Activated naive CD4-positive, alpha-beta T cell treated with anti-CD3 and anti-CD28 coated beads, Interleukin-2, amount 10 ng/mL, durations not matched to agents 7 days and 5 days (primary cell): ENCODE data around the gene HAUS7.
A peak's percentile ranks its signal among the peaks of the same experiment; 100 is the strongest.

Experiments
- CTCF ChIA-PET: fragments of 350-600 bp; sonication (Branson Sonifier 250); formaldehyde crosslinking; loops from one replicate; lab custom pipeline; 2021; ENCODE audit warnings: antibody characterized with exemption; lab: Charles Lee
- DNase-seq: peaks from one replicate; pipeline ENCODE4 v3.0.0-alpha.2; 2020
- H3K27ac Mint-ChIP-seq: one replicate; pipeline ENCODE4 v1.8.0; 2021; ENCODE audit warnings: mild to moderate bottlenecking, moderate library complexity, mixed read lengths
- H3K27me3 Mint-ChIP-seq: one replicate; pipeline ENCODE4 v1.8.0; 2021; ENCODE audit warnings: mild to moderate bottlenecking, mixed read lengths
- H3K36me3 Mint-ChIP-seq: one replicate; pipeline ENCODE4 v1.8.0; 2021; ENCODE audit warnings: mixed read lengths
- H3K4me1 Mint-ChIP-seq: one replicate; pipeline ENCODE4 v1.8.0; 2021; ENCODE audit warnings: mixed read lengths
- H3K4me3 Mint-ChIP-seq: one replicate; pipeline ENCODE4 v1.8.0; 2021; ENCODE audit warnings: mild to moderate bottlenecking, moderate library complexity, mixed read lengths
- H3K9me3 Mint-ChIP-seq: one replicate; pipeline ENCODE4 v1.8.0; 2021; ENCODE audit warnings: mixed read lengths

HAUS7 gene

GRCh38 chrX:153440556-153441135 lies 29.7 kb downstream of the HAUS7 start:
- no peak overlapping the region for H3K27ac Mint-ChIP-seq
- peaks cover 27% of the 10 kb centered on the region for H3K27me3 Mint-ChIP-seq
- H3K36me3 Mint-ChIP-seq = no peaks in the 10 kb centered on the region
- CTCF ChIA-PET = interaction anchor here (0.9 to 1.0 kb wide), 2 partner anchors 99 to 169 kb away, joined by 3 to 4 read pairs; no protein-coding TSS in a partner anchor
- no peaks in the 10 kb centered on the region for H3K9me3 Mint-ChIP-seq
- H3K4me1 Mint-ChIP-seq = no peaks in the 10 kb centered on the region
- no peak overlapping the region for H3K4me3 Mint-ChIP-seq
- DNase-seq = no peak

- no peak overlapping the region for H3K27ac Mint-ChIP-seq
- no peaks in the 10 kb centered on the region for H3K9me3 Mint-ChIP-seq
- no peaks in the 10 kb centered on the region for H3K4me1 Mint-ChIP-seq
- H3K27me3 Mint-ChIP-seq = peaks cover 27% of the 10 kb centered on the region
- CTCF ChIA-PET = interaction anchor here (1.0 kb wide), 1 partner anchor 100 kb away, joined by 3 read pairs; no protein-coding TSS in a partner anchor
- H3K4me3 Mint-ChIP-seq = no peak overlapping the region
- H3K36me3 Mint-ChIP-seq = no peaks in the 10 kb centered on the region
- DNase-seq = no peak
These were observed 30.4 kb downstream of the HAUS7 start for GRCh38 chrX:153439977-153440376.

- no peaks in the 10 kb centered on the region for H3K9me3 Mint-ChIP-seq
These were observed 31.8 kb downstream of the HAUS7 start for GRCh38 chrX:153438532-153438931.

GRCh38 chrX:153435845-153436244 lies 34.5 kb downstream of the HAUS7 start:
- CTCF ChIA-PET = no interaction called here
- Mint-ChIP-seq H3K9me3 (no peaks in the 10 kb centered on the region), H3K36me3 (no peaks in the 10 kb centered on the region), H3K4me3 (no peak overlapping the region), H3K4me1 (no peaks in the 10 kb centered on the region), H3K27ac (no peak overlapping the region), H3K27me3 (peaks cover 27% of the 10 kb centered on the region)
- DNase-seq = no peak

More at GRCh38 chrX:153438532-153438931, 31.8 kb downstream of the HAUS7 start:
- H3K36me3 Mint-ChIP-seq = no peaks in the 10 kb centered on the region
- peak; percentile 28 for DNase-seq
- no peaks in the 10 kb centered on the region for H3K4me1 Mint-ChIP-seq
- no peak overlapping the region for H3K4me3 Mint-ChIP-seq
- CTCF ChIA-PET = interaction anchor here (1.2 kb wide), 1 partner anchor 68 kb away, joined by 3 read pairs; no protein-coding TSS in a partner anchor
- no peak overlapping the region for H3K27ac Mint-ChIP-seq
- H3K27me3 Mint-ChIP-seq = peaks cover 27% of the 10 kb centered on the region

GRCh38 chrX:153434801-153435200 lies 35.6 kb downstream of the HAUS7 start:
- no peak overlapping the region for H3K4me3 Mint-ChIP-seq
- H3K27me3 Mint-ChIP-seq = peaks cover 18% of the 10 kb centered on the region
- no peak for DNase-seq
- no peaks in the 10 kb centered on the region for H3K9me3 Mint-ChIP-seq
- CTCF ChIA-PET = no interaction called here
- H3K36me3 Mint-ChIP-seq = no peaks in the 10 kb centered on the region
- no peaks in the 10 kb centered on the region for H3K4me1 Mint-ChIP-seq
- H3K27ac Mint-ChIP-seq = no peak overlapping the region

GRCh38 chrX:153433781-153434285 lies 36.5 kb downstream of the HAUS7 start:
- H3K27ac Mint-ChIP-seq = no peak overlapping the region
- DNase-seq = no peak
- H3K9me3 Mint-ChIP-seq = no peaks in the 10 kb centered on the region
- H3K36me3 Mint-ChIP-seq = no peaks in the 10 kb centered on the region
- CTCF ChIA-PET = no interaction called here
- peaks cover 10% of the 10 kb centered on the region for H3K27me3 Mint-ChIP-seq
- H3K4me3 Mint-ChIP-seq = no peak overlapping the region
- H3K4me1 Mint-ChIP-seq = no peaks in the 10 kb centered on the region

DNA sequence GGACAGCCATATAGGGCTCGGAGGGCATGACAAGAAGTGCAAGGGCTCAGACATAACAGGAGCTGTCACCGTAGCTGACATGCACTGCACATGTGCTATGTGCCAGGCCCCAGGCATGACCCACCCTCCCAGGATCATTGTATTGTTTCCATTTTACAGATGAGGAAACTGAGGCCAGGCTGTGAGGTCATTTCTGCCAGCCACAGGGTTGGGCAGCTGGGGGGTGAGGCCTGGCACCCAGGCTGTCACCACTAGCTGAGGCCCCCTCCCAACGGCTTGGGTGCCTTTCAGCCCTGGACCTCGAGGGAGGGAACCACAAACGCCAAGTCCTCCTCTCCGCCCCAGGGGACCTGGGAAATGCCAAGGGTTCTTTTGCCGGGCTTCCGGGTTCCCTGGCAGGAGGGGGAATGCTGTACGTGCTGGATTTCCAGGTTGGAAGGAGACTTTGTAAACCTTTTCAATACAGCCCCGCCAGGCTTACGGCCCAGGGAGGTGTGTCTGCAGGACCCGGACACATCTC lies 37.2 kb downstream of the HAUS7 start:
- peaks cover 4% of the 10 kb centered on the region for H3K27me3 Mint-ChIP-seq
- no peaks in the 10 kb centered on the region for H3K4me1 Mint-ChIP-seq
- CTCF ChIA-PET = no interaction called here
- H3K4me3 Mint-ChIP-seq = no peak overlapping the region
- DNase-seq = no peak
- H3K36me3 Mint-ChIP-seq = no peaks in the 10 kb centered on the region
- H3K9me3 Mint-ChIP-seq = no peaks in the 10 kb centered on the region
- H3K27ac Mint-ChIP-seq = no peak overlapping the region

DNA sequence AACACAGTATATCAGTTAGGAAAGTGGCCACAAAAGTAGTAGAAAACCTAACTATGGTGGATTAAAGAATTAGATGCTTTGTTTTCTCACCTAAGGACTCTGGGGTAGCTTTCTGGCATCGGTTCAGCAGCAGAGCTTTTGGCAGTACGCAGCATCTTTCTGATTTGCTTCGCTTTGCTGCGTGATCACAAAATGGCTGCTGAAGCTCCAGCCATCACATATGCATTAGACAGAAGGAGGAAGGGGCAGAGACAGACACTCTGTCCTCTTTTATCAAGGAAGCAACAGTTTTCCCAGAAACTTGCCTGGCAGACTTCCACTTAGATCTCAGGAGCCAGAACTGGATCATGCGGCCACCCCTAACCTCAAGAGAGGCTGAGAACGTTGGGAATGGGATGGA lies 39.6 kb downstream of the HAUS7 start:
- CTCF ChIA-PET = no interaction called here
- no peak overlapping the region for H3K4me3 Mint-ChIP-seq
- no peak for DNase-seq
- no peaks in the 10 kb centered on the region for H3K4me1 Mint-ChIP-seq
- H3K36me3 Mint-ChIP-seq = no peaks in the 10 kb centered on the region
- H3K27ac Mint-ChIP-seq = no peak overlapping the region
- no peaks in the 10 kb centered on the region for H3K9me3 Mint-ChIP-seq
- no peaks in the 10 kb centered on the region for H3K27me3 Mint-ChIP-seq

DNA sequence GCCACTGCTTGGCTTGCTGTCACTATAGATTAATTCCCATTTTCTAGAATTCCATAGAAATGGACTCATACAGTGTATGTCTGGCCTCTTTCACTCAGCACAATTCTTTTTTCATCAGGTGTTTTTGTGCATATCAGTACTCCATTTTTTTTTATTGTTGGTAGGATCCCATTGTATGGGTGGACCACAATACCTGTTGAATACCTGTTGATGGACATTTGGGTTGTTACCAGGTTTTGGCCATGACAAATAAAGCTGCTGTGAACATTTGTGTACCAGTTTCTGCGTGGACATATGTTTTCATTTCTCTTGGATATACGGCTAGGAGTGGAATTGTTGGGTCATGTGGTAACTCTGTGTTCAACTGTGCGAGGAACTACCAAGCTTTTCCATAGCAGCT lies 44.2 kb downstream of the HAUS7 start:
- H3K4me1 Mint-ChIP-seq = no peaks in the 10 kb centered on the region
- H3K27ac Mint-ChIP-seq = no peak overlapping the region
- no peaks in the 10 kb centered on the region for H3K27me3 Mint-ChIP-seq
- CTCF ChIA-PET = no interaction called here
- no peak for DNase-seq
- H3K4me3 Mint-ChIP-seq = no peak overlapping the region
- H3K9me3 Mint-ChIP-seq = no peaks in the 10 kb centered on the region
- no peaks in the 10 kb centered on the region for H3K36me3 Mint-ChIP-seq

- H3K9me3 Mint-ChIP-seq = no peaks in the 10 kb centered on the region
- no peak overlapping the region for H3K27ac Mint-ChIP-seq
- DNase-seq = no peak
- no peaks in the 10 kb centered on the region for H3K4me1 Mint-ChIP-seq
- CTCF ChIA-PET = no interaction called here
- no peaks in the 10 kb centered on the region for H3K36me3 Mint-ChIP-seq
- H3K27me3 Mint-ChIP-seq = no peaks in the 10 kb centered on the region
- H3K4me3 Mint-ChIP-seq = no peak overlapping the region
These were observed 46.7 kb downstream of the HAUS7 start for GRCh38 chrX:153423652-153424051.

DNA sequence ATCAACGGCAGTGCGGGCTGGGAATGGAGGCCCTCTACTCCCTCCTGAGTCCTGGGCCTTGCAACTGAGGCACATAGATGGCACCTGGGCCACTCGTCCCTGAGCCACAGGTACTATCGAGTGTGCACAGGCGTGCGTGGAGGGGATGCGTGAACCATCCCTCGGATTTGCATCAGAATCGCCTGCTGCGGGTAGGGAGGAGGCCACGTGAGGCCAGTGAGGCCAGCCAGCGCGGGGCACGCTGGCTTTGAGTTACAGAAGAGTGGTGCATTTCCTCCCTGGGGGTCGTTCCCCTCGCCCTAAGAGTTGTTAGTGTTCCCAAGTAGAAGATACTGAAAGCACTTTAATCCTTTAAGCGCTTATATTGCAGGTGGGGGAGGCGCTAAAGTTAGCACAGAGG lies 48.5 kb downstream of the HAUS7 start:
- Mint-ChIP-seq H3K27me3 (no peaks in the 10 kb centered on the region), H3K9me3 (no peaks in the 10 kb centered on the region), H3K4me3 (no peak overlapping the region), H3K27ac (no peak overlapping the region), H3K36me3 (no peaks in the 10 kb centered on the region), H3K4me1 (no peaks in the 10 kb centered on the region)
- no peak for DNase-seq
- CTCF ChIA-PET = no interaction called here

- H3K36me3 Mint-ChIP-seq = no peaks in the 10 kb centered on the region
- no peaks in the 10 kb centered on the region for H3K4me1 Mint-ChIP-seq
- CTCF ChIA-PET = no interaction called here
- H3K4me3 Mint-ChIP-seq = no peak overlapping the region
- H3K27ac Mint-ChIP-seq = no peak overlapping the region
- H3K27me3 Mint-ChIP-seq = no peaks in the 10 kb centered on the region
- no peaks in the 10 kb centered on the region for H3K9me3 Mint-ChIP-seq
- DNase-seq = no peak
These were observed 49.4 kb downstream of the HAUS7 start for GRCh38 chrX:153420851-153421599.

GRCh38 chrX:153417637-153418036 lies 52.7 kb downstream of the HAUS7 start:
- no peaks in the 10 kb centered on the region for H3K9me3 Mint-ChIP-seq
- H3K36me3 Mint-ChIP-seq = no peaks in the 10 kb centered on the region

GRCh38 chrX:153416781-153417450 lies 53.5 kb downstream of the HAUS7 start:
- Mint-ChIP-seq H3K9me3 (no peaks in the 10 kb centered on the region), H3K27me3 (peaks cover 7% of the 10 kb centered on the region), H3K36me3 (no peaks in the 10 kb centered on the region), H3K4me1 (peaks cover 6% of the 10 kb centered on the region), H3K4me3 (no peak overlapping the region), H3K27ac (no peak overlapping the region)
- CTCF ChIA-PET = interaction anchor here (0.5 to 0.6 kb wide), 2 partner anchors 21 to 43 kb away, joined by 3 read pairs; no protein-coding TSS in a partner anchor
- DNase-seq = no peak

More at GRCh38 chrX:153417637-153418036, 52.7 kb downstream of the HAUS7 start:
- Mint-ChIP-seq H3K4me1 (no peaks in the 10 kb centered on the region), H3K27ac (no peak overlapping the region), H3K27me3 (no peaks in the 10 kb centered on the region), H3K4me3 (no peak overlapping the region)
- CTCF ChIA-PET = interaction anchor here (0.6 kb wide), 1 partner anchor 20 kb away, joined by 3 read pairs; no protein-coding TSS in a partner anchor
- DNase-seq = no peak
